Gastroesophageal sphincter (tissue), 3 donors: ENCODE results near the gene KIRREL3.

ENCODE experiments used
- EP300 ChIP-seq: sonication (generic); formaldehyde crosslinking; IDR thresholded peaks from one replicate; pipeline ENCODE4 v1.6.1; 2017; ENCODE audit warnings: antibody characterized with exemption, mild to moderate bottlenecking
- POLR2A ChIP-seq, 2 donors: fragments of 450-650 bp; IDR thresholded peaks; one replicate each; pipeline ENCODE4 v1.6.1; 2017; ENCODE audit warnings: antibody characterized with exemption in 2 of 2, mild to moderate bottlenecking in 2 of 2, moderate library complexity in 1 of 2
- POLR2AphosphoS5 ChIP-seq: sonication (generic); formaldehyde crosslinking; IDR thresholded peaks from one replicate; pipeline ENCODE4 v1.6.1; 2017; ENCODE audit warnings: antibody characterized with exemption
- TF ChIP-seq, protein P1 (sequence below), 4 experiments: fragments of 200-600 bp in 2 of 4; fragments of 450-650 bp in 2 of 4; sonication (generic) in 1 of 4; IDR thresholded peaks; one replicate each; pipeline ENCODE4 v1.5.1; 2017 to 2019; ENCODE audit warnings: antibody characterized with exemption in 4 of 4, mild to moderate bottlenecking in 2 of 4, moderate library complexity in 2 of 4

DNA sequence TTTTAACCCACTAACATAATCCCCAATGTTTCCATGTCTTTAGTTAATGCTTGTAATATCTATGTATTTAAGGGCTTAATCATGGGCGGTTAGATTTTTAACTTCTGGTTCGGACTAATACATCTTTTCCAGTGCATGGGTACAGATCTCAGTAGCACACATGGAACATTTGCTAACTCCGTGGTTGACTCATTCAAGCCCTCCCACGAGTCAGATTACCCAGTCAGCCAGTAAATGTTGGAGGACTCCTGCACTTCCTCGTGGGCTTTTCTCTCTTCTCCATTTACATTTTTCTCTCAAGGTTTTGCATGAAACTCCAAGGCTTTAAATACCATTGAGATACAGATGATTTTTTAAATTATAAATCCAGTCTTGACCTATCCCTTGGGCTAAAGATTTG lies 331.2 kb downstream of the KIRREL3 start:
- TF ChIP-seq, protein P1, sequence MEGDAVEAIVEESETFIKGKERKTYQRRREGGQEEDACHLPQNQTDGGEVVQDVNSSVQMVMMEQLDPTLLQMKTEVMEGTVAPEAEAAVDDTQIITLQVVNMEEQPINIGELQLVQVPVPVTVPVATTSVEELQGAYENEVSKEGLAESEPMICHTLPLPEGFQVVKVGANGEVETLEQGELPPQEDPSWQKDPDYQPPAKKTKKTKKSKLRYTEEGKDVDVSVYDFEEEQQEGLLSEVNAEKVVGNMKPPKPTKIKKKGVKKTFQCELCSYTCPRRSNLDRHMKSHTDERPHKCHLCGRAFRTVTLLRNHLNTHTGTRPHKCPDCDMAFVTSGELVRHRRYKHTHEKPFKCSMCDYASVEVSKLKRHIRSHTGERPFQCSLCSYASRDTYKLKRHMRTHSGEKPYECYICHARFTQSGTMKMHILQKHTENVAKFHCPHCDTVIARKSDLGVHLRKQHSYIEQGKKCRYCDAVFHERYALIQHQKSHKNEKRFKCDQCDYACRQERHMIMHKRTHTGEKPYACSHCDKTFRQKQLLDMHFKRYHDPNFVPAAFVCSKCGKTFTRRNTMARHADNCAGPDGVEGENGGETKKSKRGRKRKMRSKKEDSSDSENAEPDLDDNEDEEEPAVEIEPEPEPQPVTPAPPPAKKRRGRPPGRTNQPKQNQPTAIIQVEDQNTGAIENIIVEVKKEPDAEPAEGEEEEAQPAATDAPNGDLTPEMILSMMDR (IDR thresholded peaks at IDR 0.05) = no peak
- TF ChIP-seq POLR2AphosphoS5 = no peak
- no peak for TF ChIP-seq POLR2A (IDR thresholded peaks at IDR 0.05)
- no peak for TF ChIP-seq EP300
